ENCODE results near the gene TMEM140.
"Not testable (repeated sequence)": the region's sequence is repeated elsewhere in the genome, so short reads cannot be mapped to it uniquely, and the experiment has no call there.

The TMEM140 gene

DNA sequence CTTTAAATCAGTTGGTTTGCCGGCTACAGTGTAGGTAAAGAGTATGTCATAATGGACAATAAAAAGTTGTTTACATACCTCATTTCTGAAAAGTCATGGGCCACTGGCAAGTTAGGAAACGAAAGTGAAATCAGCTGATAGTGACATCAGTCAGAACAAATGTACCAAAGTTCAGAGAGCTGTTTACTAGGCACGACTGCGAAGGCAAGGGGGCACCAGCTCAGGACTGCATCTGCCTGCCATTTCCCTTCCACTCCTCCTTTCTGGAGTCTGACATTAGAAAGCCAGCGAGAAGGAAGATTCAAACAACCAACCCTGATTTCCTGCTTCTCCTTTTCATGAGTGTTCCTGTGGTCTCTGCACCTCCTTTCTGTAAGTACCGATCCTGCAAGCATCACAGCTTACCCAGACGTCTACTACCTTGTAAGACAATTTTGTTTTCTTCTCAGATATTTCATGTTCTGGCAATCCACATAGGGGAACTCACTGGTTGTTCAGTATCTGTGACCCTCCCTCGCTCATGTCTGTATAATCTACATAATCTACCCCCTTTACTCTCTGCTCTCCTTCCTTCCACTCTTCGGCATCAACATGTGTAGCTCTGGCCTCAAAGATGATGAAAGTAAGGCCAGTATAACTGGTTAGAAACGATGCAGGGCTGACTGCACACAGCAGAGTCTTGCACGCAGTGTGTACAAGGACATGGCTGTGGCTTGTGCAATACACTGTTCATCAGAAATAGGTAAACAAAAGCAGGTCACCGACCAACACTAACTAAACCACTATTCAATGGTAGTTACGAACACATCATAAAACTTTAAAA lies at the start of gene TMEM140:
Gene TMEM140 (plus strand): TSS at position 174 of the 823 bp plus-strand sequence. CDS start 16,370 bp downstream, outside the sequence.
- no peak for DNase-seq

DNA sequence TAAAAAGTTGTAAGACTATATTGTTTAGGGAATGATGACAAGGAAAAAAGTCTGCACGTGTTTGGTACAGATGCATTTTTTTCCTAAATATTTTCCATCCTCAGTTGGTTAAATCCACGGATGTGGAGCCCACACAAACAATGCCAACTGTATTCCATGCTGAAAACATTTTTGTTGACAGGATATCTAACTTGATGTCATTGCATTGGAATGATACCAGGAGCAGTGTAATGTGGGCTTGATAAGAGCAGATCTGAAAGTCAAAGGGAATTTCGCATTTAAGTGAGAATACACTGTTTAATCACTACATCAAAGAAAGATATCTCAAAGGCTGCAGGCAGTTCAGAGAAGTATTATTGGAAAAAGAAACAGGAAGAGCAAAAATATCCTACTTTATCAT lies 49.5 kb upstream of the TMEM140 start:
- DNase-seq, result no peak

DNA sequence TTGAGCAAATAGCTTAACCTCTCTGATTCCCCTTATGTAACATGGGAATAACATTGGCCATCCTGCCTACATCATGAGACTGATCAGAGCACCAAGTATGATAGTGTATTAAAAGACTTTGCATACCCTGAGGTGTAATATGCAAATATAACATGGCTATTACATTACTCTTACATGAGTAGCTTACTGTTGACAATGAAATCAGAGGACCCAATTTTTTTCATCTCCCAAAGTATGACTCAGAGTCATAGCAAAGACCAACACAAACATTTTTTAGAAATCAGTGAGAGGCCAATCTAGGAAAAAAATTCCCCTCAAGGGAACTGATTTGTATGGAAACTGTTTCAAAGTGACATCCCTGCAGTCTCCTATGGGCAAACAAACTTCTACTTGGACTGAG lies 47.0 kb upstream of the TMEM140 start:
- no peak for DNase-seq

DNA sequence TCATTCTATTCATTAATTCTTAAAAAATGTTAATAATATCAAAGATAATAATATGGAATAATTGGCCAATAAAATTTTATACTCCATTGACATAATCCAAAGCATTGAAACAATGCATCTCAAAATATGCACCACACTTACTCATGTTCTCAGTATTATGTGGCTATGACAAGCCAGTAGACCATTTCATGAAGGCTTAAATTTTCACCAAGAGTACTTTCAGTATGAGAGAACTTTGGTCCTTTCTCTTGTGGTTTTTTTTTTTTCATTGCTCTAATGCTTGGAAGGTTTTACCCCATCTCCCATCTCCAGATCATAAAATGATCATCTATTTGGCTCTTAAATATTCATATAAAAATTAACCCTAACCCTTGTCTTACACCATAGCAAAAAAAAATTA lies 45.5 kb upstream of the TMEM140 start:
- DNase-seq, result no peak

DNA sequence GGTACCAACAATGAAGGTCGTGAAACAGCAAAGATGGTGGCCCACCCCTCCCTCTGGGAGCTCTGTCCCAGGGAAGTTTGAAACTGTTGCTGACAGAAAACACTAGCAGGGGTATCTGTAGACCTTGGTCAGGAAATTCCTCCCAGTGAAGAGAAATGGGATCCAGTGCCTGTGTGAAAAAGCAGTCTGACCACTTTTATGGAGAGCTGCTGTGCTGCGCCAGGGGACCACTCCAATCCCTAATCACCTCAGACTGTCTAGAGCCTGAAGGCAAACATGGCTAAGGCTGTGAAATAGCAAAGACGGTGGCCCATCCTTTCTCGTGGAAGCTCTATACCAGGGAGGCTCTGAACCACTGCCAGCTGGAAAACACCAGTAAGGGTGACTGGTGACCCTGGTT lies 38.3 kb upstream of the TMEM140 start:
- DNase-seq, result no peak

DNA sequence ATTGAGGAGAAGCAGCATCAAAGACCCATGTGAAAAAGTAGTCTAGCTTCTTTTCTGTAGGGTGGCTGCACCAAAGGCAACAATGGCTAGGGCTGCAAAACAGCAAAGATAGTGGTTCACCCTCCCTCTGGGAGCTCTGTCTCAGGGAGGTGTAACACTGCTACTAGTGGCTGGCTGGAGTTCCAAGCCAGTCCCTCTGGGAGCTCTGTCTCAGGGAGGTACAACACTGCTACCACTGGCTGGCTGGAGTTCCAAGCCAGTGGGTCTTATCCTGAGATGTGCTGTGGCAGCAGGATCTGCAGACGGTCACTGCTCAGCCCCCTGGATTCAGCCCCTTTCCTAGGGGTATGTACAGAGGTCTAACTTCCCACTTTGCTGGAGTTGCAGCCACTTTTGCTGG lies 37.9 kb upstream of the TMEM140 start:
- DNase-seq, result no peak

DNA sequence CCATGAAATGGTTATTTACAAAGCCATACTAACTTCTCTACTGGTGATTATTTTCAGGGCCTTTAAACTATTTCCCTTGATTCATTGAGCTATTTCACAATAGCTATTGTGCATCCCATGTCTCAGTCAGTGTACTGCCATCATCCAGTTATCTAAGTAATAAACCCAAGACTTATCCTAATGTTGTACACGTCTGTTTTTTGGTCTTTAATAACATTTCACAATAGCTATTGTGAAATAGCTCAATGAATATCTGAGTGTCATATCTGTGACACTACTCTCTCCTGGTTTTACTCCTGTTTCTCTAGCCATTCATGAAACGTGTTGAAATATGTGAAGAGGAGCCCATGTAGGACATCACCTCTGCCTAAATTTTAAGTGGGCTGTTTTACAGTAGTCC lies 36.5 kb upstream of the TMEM140 start:
- DNase-seq, result no peak

DNA sequence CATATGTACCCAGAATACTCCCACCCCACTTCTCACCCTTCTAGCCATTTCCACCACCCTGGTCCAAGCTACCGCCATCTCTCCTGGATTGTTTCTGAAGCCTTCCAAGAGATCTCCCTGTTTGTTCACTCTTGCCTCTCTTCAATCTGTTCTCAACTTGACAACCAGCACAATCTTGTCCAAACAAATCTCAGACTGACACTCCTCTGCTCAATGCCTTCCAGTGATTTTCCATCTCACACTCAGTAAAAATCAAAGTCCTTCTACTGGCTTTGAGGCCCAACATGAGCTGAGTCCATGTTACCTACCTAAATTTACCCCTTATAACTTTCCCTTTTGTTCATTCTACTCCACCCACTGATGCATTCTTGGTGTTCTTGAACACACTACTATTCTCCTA lies 33.2 kb upstream of the TMEM140 start:
- DNase-seq, result no peak

DNA sequence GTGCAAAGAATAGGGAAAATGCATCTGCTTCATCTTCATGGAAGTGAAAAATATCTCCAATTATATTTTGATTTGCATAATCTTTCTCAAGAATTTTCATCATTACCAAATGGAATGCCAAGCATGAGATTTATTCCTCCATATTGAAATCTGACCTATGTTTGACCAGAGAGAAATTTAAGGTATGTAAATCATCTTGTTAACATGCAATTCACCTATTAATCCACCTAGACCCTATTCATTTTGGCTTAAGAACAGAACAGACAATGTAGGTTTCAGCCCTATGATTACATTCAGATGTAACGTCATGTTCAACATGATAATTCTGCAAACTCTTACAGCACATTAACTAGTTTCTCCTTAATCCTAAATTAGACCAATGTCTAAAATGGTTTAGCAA lies 30.8 kb upstream of the TMEM140 start:
- DNase-seq, result no peak

DNA sequence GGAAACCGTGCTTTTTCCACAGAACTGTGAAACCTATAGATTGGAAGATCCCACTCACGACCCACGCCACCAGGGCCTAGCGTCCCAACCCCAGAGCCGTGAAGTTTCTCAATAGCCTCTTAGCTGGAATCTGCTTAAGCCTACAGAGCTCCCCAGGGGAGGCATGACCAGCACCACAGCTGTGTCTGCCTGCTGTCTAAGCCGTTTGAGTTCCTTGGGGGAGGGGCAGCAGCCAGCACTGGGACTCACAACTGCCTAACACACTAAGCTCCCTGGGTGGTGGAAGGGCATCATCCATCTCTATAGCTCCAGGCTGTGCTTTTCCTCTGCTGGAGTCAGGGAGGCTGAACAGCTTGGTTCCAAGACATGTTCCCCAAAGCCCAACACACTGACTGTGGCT lies 26.0 kb upstream of the TMEM140 start:
- no peak for DNase-seq

DNA sequence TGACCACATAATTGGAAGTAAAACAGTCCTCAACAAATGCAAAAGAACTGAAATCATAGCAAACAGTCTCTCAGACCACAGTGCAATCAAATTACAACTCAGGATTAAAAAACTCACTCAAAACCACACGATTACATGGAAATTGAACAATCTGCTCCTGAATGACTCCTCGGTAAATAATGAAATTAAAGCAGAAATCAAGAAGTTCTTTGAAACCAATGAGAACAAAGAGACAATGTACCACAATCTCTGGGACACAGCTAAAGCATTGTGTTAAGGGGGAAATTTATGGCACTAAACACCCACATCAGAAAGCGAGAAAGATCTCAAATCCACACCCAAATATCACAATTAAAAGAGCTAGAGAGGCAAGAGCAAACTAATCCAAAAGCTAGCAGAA lies 23.2 kb upstream of the TMEM140 start:
- DNase-seq, result not testable (repeated sequence)

DNA sequence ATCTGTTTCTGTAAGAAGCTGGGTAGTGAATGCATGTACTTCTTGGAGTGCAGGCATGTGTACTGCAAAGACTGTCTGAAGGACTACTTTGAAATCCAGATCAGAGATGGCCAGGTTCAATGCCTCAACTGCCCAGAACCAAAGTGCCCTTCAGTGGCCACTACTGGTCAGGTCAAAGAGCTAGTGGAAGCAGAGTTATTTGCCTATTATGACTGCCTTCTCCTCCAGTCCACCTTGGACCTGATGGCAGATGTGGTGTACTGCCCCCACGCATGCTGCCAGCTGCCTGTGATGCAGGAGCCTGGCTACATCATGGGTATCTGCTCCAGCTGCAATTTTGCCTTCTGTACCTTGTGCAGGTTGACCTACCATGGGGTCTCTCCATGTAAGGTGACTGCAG lies 18.9 kb upstream of the TMEM140 start:
- DNase-seq, result no peak

DNA sequence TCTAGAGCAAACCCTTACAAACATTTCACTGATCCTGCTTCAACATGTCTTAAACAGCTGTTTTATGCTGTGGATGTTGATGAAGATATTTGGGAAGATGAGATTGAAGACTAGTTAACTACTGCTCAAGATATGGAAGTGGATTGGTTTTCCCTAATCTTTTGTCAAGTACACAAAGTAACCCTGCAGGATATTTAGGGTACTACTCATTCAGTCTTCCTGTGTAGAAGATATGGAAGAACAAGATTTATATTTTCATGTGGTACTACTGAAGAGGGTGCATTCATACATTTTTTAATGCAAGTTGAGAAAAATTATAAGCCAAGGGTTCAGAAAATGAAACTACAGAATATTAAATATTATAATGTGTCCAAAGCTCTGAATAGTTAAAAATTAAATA lies 18.3 kb upstream of the TMEM140 start:
- no peak for DNase-seq

DNA sequence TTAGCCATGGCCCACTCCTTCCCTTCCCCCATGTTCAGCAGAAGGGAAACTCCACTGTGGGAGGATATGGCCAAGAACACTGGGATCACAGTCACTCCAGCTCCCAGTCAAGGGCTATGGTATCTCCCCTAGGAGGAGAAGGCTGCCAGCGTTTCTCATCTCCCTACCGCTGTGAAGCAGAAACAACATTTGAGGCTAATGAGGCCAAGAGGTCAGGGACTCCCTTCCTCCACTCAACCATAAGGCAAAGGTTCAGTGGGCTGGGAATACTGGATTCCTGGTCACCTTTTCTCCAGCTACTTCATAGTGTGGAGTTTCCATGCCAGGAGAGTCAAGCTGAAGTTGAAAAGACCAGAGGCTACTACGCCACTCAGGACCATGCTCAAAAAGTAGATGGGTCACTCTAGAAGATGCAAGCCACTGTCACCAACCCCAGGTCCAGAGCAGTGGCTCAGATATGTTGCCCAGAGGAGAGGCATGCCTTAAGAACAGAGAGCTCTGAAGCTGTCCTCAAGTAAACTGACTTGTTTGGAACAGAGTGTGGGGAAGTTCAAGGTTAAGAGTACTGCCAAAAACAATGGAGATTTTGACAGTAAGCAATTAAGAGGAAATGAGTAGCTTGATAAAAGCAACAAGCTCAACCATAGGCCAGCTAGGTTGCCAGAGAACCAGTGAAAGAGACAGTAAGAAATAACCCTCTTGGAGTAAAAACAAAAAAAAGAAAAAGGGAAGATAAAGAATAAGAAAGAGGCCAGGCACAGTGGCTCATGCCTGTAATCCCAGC lies 3.8 kb upstream of the TMEM140 start:
- no peak for DNase-seq

DNA sequence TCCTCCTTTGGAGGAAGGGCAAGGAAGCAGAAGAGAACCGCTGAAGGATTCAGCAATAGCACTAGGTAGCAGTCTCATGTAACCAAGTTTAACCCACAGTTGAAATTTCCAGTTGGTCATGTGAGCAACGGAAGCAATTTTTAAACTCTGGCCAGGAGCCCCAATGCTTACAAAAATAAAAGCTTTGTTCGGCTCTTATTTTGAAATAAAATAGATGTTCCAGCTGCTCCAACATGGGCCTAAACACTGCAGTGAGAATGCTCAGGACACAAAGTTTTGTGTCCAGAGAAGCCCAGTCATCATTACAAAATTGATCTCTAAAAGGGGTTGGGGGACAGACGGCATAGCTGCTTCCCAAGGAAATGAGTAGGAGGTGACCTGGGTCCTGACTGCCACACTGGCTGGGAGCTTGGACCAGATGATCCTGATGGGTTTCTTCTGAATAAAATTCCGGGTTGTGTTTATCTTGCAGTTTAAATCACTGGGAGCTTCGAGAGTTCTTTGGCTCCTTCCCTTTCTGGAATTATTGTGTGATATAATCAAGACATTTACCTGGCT lies 452 bp upstream of the TMEM140 start:
- no peak for DNase-seq

DNA sequence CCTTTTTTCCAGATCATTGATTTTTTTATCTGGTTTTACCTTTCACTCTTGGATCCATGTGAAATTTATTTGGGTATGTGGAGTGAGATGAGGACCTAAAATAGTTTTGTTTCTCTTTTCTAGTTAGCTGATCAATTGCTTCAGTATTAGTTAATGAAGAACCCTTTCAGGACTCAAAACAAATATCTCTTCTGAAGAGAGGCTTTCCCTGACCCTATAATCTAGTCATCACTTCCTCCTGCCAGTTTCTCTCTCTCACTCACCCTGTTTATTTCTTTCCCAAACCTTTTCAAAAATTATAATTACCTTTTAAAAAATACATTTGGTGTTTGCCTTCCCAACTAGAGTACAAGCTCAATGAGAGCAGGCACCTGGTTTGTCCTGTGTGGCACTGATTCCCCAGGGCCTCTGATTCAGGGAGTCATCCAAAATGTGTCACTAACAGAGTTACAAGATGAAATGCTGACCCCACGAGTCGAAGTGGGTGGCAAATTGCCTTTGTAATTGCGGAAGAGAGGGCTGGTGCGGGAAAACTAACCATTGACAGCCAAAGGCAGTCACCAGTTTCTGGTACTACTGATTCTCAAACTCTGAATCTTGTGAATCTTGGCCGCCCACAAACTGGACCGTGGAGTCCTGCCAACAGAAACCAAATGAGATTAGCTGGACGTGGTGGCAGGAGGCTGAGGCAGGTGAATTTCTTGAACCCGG lies 2.4 kb downstream of the TMEM140 start:
- DNase-seq, result no peak

DNA sequence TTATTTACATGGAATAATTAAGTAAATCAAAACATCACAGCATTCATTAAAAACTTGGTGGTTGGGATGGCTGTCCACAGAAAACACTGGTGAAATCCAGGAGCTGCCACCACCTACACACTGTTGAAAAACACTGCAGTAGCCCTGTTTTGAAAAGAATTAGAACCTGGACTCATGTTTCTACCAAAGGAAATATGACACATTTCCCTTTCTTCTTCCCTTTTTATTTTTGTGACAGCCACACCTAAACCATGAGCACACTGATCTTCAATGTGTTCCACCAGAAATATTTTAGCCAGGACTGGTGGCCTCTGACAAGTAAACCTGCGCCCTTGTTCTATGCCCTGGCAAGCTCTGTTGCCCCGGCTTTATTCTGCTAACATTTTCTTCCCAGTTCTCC lies 3.3 kb downstream of the TMEM140 start:
- no peak for DNase-seq

DNA sequence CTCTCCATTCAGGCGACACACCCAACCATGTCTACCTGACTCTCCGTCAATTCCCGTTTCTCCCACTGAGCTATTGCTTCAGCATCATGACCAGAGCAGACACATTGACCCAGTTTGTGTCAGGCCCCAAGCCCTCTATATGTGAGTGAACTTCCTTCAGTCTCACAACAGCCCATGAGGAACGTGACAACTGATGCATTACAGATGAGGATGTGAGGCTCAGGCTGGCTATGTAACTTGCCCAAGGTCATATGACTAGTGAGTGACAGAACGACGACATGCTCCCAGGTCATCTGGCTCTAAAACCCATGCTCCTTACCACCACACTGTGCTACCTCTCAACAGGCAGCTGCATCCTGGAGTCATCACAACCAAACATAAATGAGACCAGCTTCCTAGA lies 3.7 kb downstream of the TMEM140 start:
- no peak for DNase-seq

DNA sequence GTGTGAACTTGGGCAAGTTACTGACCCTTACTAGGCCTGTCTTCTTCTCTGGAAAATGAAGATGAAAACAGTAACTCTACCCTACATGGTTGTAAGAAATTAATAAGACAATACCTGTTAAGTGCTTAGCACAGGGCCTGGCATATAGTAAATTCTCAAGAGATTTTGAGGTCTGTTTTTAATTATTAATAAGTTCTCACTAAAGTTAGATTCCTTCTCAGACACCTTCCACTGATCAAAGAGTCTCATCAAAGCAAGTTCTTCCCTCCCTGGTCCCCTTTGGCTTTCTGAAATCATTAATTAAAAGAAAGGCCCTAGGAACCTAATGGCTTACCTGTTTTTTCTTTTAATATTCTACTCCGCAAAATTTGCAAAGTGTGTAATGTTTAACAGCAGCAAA lies 4.6 kb downstream of the TMEM140 start:
- DNase-seq, result no peak

DNA sequence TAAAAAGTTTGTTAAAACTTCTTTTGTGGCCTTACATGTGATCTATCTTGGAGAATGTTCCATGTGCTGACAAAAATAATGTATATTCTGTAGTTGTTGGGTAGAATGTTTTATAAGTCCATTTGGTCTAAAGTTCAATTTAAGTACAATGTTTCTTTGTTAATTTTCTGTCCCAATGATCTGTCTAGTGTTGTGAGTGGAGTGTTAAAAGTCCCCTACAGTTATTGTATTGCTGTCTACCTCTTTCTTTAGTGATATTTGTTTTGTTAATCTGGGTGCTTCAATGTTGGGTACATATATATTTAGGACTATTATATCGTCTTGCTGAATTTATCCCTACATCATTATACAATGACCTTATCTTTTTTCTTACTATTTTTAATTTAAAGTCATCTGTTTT lies 6.9 kb downstream of the TMEM140 start:
- DNase-seq, result no peak

DNA sequence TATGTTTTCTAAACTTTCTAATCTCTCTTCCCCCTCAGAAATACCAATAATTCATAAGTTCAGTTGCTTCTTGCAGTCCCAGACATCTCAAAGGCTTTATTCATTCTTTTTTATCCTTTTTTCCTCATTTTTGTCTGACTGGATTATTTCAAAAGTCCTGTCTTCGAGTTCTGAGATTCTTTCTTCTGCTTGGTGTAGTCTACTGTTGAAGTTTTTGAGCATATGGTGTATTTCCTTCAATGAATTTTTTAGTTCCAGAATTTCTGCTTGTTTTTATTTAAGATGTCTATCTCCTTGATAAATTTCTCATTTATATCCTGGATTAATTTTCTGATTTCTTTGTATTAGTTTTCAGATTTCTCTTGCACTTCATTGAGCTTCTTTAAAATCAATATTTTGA lies 8.4 kb downstream of the TMEM140 start:
- no peak for DNase-seq

DNA sequence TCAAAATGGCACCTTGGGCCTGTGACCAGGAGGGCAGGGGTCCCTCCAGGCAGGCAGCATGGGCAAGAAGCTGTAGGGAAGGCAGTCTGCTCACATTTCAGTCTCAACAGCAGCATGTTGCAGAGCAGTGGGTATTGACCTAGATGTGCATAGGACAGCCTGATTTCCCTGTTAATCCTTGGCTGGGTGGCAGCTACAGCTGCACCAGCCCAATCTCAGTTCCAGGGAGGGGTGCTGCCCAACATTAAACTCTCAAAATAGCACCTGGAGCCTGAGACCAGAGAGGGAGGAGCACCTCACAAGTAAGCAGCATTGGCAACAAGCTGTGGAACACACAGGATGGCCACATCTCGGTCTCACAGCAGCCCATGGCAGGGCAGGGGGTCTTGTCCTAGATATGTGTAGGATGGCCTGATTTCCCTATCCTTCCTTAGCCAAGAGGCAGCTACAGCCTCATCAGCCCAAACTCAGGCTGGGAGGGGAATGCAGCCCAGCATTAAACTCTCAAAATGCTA lies 10.3 kb downstream of the TMEM140 start:
- no peak for DNase-seq

DNA sequence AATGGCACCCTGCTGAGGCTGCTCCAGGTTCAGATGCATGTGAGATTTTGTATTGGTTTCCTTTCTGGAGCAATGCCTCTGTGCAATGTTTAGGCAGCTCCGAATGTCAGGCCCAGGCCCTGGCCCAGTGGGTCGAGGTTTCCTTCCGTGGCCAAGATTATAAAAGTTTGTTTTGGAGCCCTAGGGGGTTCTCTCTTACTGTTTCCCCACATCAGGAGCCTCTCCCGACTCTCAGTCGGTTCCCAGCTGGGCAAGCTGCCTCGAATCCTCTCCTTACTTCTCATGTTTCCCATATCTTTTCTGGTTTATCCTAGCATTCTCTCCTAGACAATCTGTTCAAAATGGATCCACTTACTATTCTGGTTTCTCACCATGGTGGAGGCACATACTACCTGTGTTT lies 11.0 kb downstream of the TMEM140 start:
- no peak for DNase-seq

All from NCI-H748 treated with DMSO at 0.1 percent for 48 hours (cell line).